GM12892 (cell line): ENCODE results near the gene NR5A1.

Experiments used
- POLR2A ChIP-seq: IDR thresholded peaks from 2 replicates; pipeline ENCODE4 v1.6.1; 2011; ENCODE audit warnings: low read depth, low read length, control low read depth
- POLR2AphosphoS5 ChIP-seq: IDR thresholded peaks from 2 replicates; pipeline ENCODE4 v1.6.1; 2011; ENCODE audit warnings: low read depth, low read length, control low read depth
- TAF1 ChIP-seq: IDR thresholded peaks from 2 replicates; pipeline ENCODE4 v1.6.1; 2011; ENCODE audit warnings: low read depth, mild to moderate bottlenecking, control low read depth, low read length, borderline replicate concordance

DNA sequence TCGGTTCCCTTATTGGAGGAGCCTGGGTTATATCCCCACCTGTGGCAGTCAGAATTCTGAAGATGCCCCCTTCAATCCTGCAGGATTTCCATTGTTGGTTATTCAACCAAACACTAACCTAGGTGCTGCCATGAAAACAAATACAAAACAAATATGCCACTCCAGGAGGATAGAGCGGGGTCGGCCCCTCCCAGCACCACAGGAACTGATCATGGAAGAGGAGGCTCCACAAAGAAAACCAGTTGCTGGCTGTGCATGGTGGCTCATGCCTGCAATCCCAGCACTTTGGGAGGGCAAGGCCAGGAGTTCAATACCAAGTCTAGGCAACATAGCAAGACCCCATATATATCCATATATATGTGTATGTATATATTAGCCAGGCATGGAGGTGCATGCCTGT lies 70.1 kb downstream of the NR5A1 start:
- TF ChIP-seq POLR2A (no peak), TAF1 (no peak), POLR2AphosphoS5 (no peak)
